ENCODE results near the gene SLC46A3. TPM values are rescaled to one million over a fixed set of nuclear protein-coding genes. Genes with fewer than 3 reads are reported as not detected.

Gene SLC46A3
- total RNA-seq, 1 donor from 2014 or later, result 16.2 TPM

GRCh38 chr13:28651810-28652401 lies 66.9 kb downstream of the SLC46A3 start:
- ATAC-seq (ENCODE audit: poor library complexity) (no peak), DNase-seq (no peak)
- intact Hi-C loops (cut with DNase I), result no loop called here

- DNase-seq, result no peak
- ATAC-seq (ENCODE audit: poor library complexity), result no peak
- intact Hi-C loops (cut with DNase I), result no loop called here
Observed at GRCh38 chr13:28650284-28650683, 68.5 kb downstream of the SLC46A3 start.

Other genes starting within 250 kb of the SLC46A3 start
- gene FLT1, start 223.8 kb downstream of the SLC46A3 start, total RNA-seq, result 42.0 TPM
- gene POMP, start 59.8 kb downstream of the SLC46A3 start, total RNA-seq, result 112 TPM
- 118 TPM for gene MTUS2, start 101.4 kb upstream of the SLC46A3 start, total RNA-seq

All from Right ventricle myocardium superior (tissue), 1 donor.